Measurements from ENCODE around the gene MRPL14.

MRPL14 gene

GRCh38 chr6:44122801-44123200 is 4.5 kb downstream of the MRPL14 start:
- TF ChIP-seq, protein P1, sequence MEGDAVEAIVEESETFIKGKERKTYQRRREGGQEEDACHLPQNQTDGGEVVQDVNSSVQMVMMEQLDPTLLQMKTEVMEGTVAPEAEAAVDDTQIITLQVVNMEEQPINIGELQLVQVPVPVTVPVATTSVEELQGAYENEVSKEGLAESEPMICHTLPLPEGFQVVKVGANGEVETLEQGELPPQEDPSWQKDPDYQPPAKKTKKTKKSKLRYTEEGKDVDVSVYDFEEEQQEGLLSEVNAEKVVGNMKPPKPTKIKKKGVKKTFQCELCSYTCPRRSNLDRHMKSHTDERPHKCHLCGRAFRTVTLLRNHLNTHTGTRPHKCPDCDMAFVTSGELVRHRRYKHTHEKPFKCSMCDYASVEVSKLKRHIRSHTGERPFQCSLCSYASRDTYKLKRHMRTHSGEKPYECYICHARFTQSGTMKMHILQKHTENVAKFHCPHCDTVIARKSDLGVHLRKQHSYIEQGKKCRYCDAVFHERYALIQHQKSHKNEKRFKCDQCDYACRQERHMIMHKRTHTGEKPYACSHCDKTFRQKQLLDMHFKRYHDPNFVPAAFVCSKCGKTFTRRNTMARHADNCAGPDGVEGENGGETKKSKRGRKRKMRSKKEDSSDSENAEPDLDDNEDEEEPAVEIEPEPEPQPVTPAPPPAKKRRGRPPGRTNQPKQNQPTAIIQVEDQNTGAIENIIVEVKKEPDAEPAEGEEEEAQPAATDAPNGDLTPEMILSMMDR (IDR thresholded peaks at IDR 0.05) = no peak
- no peak for TF ChIP-seq ZFX (IDR thresholded peaks at IDR 0.05; ENCODE audit: borderline replicate concordance)
- H3K27ac ChIP-seq = 0 out of 2 replicates have a peak overlapping the region, but pooled peaks have one; percentile 10

GRCh38 chr6:44120692-44121443 is 6.4 kb downstream of the MRPL14 start:
- no peak overlapping the region for H3K27ac ChIP-seq
- TF ChIP-seq, protein P1 (IDR thresholded peaks at IDR 0.05) = no peak
- no peak for TF ChIP-seq ZFX (IDR thresholded peaks at IDR 0.05; ENCODE audit: borderline replicate concordance)

DNA sequence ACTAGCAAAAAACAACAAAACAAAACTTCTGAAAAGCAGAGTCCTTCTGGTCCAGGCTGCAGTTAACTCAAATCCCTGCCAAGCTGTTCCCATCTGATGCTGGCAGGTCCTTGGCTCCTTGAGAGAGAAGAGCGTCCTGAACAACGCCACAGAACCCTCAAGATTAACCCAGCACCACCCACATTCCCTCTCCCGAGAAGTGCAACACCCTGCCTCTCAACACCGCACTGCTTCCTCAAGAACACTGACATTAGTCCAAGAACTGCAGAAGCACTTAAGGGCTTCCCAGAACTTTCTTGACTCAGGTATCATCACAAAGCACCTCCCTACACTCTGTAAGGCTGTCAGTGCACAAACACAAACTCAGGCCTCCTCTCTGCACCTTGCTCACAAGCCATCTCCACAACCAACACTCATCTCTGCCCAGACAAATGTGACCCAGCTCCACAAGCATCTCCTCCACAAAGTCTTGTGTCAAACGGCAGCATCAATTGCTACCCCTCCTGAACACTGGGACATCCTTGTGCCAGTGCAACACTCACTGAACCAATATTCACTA is 7.5 kb downstream of the MRPL14 start:
- TF ChIP-seq, protein P1 (IDR thresholded peaks at IDR 0.05) = no peak
- no peak for TF ChIP-seq ZFX (IDR thresholded peaks at IDR 0.05; ENCODE audit: borderline replicate concordance)
- H3K27ac ChIP-seq = no peak overlapping the region

DNA sequence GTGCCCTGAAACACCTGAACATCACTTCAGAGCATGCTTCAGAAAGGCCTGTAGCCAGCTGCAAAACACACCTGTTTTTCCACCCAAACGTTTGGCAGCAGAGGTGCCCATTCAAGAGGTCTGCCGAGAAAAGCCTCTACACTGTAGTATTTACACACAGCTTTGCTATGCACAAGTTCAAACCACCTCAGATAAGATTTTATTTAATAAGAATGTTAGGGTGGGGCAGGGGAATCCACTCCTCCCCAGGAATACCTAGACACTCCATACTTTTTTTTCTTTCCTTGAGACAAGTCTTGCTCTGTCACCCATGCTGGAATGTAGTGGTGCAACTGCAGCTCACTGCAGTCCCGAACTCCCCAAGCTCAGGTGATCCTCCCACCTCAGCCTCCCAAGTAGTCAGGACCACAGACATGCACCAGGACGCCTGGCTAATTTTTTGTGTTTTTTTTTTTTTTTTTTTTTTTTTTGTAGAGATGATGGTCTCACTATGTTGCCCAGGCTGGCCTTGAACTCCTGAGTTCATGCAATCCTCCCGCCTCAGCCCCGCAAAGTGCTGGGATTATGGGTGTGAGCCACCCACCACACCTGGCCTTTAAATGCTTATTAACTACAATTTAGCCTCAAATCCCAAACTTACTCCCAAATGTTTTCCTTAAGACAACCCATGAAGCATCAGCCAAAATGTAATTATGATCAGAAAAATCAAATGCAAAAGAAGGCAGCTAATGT is 9.7 kb downstream of the MRPL14 start:
- H3K27ac ChIP-seq = no peak overlapping the region
- TF ChIP-seq, protein P1 (IDR thresholded peaks at IDR 0.05) = no peak
- no peak for TF ChIP-seq ZFX (IDR thresholded peaks at IDR 0.05; ENCODE audit: borderline replicate concordance)

DNA sequence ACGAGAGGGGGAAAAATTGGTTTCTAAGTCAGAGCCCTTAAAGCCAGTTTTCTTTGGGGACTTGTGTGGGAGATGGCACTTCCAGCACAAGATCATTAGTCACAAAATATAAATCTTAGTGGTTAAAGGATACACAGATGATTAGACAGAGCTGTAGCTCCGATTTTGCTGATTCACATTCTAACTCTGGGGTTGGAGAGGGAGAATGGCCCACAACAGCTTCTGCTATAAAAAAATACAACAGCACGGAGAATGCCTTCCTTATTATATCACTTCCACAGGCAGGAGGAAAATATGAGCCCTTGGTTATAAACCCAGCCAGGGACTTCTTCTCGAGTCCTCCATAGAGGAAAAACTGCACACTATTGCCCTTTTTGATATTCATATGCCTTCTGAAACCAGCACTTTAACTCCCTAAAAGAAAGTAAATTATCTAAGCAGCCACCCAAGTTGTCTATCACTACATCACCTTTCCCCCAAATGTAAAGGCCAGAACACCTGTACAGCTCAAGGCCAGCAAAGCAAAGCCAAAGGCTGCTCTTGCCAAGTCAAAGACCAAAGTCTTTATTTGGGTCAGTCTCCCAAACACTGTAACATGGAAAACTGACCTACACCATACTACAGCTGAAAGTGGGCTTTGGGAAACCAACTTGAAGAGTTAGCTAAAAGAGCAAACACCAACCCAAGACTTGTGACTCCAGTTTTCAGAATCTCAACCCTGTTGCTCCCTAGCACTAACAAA is 10.4 kb downstream of the MRPL14 start:
- no peak overlapping the region for H3K27ac ChIP-seq
- no peak for TF ChIP-seq ZFX (IDR thresholded peaks at IDR 0.05; ENCODE audit: borderline replicate concordance)
- TF ChIP-seq, protein P1 (IDR thresholded peaks at IDR 0.05) = no peak

DNA sequence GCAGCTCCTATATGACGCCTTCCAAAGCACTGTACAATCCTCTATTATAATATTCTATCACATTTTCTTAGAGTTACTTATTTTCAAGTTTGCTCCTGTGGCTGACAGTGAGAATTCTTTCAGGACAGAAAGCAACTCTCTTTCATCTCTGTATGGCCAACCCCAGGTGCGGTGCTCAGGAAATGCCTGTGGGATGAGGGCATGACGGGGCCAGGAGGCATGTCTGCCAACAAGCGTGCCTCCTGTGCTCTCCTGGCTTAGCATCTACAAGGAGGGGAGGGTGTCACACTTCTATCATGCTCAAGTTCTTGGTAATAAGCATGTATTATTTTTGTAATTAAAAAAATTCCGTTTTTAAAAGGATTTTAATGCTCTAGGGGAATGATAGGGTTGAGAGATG is 11.4 kb downstream of the MRPL14 start:
- no peak overlapping the region for H3K27ac ChIP-seq
- TF ChIP-seq, protein P1 (IDR thresholded peaks at IDR 0.05) = no peak
- TF ChIP-seq ZFX (IDR thresholded peaks at IDR 0.05; ENCODE audit: borderline replicate concordance) = no peak
